H1 (cell line): ENCODE results near the gene GET3. TPM values are rescaled to one million over a fixed set of nuclear protein-coding genes. Genes with fewer than 3 reads are reported as not detected.

Experiments
- CHD1 ChIP-seq: IDR thresholded peaks from 2 replicates; pipeline ENCODE4 v1.6.1; 2012; ENCODE audit warnings: low read depth, low read length, improper control_type of control experiment
- PHF8 ChIP-seq: fragments of 200-600 bp; sonication (generic); conservative IDR thresholded peaks from 2 replicates; pipeline ENCODE4 v1.7.1; 2012; ENCODE audit warnings: low read depth, mild to moderate bottlenecking, inconsistent platforms, low read length, moderate library complexity
- POU5F1 ChIP-seq: IDR thresholded peaks from 2 replicates; pipeline ENCODE4 v1.6.1; 2011; ENCODE audit warnings: low read depth, mild to moderate bottlenecking, low read length, moderate library complexity
- polyA plus RNA-seq, 7 experiments: library from polyadenylated mRNA; depleted of rRNA in 3 of 7; stranded (reverse) in 5 of 7; unstranded in 2 of 7; fragments of >200 nt in 5 of 7; fragments of 200-250 nt in 2 of 7; gene quantifications; 1 replicate in 5 of 7; 2 replicates in 1 of 7; 4 replicates in 1 of 7; pipeline versions ENCODE4 v1.2.1 to v1.2.3, GENCODE V29; 2011 to 2013; ENCODE audit warnings: missing spikeins in 2 of 7, mixed read lengths in 2 of 7
- total RNA-seq: library from RNA; stranded (reverse); fragmentation: NEBNext Ultra II Directional; extraction: Animal tissue kit (Norgen Biotek cat#: 25700); gene quantifications from 2 replicates; pipeline ENCODE4 v1.2.1, GENCODE V29; 2021

Gene GET3
- total and polyA plus RNA-seq, 2 of the 8 experiments (the other 6 are each of a cell fraction or from before 2014, with no cell fraction given) = 105 to 297 TPM

GRCh38 chr19:12786952-12787351 lies 49.7 kb downstream of the GET3 start (continued):
- TF ChIP-seq PHF8 (no peak), POU5F1 (no peak), CHD1 (no peak)
